Adipose tissue (tissue), 3 donors: ENCODE results near the gene DCLRE1A. TPM values are rescaled to one million over a fixed set of nuclear protein-coding genes. Genes with fewer than 3 reads are reported as not detected.
"Not testable (repeated sequence)": the region's sequence is repeated elsewhere in the genome, so short reads cannot be mapped to it uniquely, and the experiment has no call there.

Experiments used
- H3K27ac ChIP-seq: one replicate; pipeline ENCODE4 v1.5.1; 2013; ENCODE audit warnings: low read depth, low read length
- WGBS, 3 donors: extraction: QIAGEN DNeasy Blood & Tissue Kit; methylation state at CpG; one replicate each; pipeline ENCODE4 v1.1.7; 2013; 5-methylcytosine and 5-hydroxymethylcytosine counted together
- polyA plus RNA-seq, 3 donors: library from polyadenylated mRNA; stranded (reverse); fragments of 200-250 nt; gene quantifications; one replicate each; pipeline ENCODE4 v1.2.3, GENCODE V29; 2013
- donor health status: healthy with polysubstance abuse.
- donor health status: Bipolar disorder and iron deficiency.
- donor health status: healthy.

DCLRE1A gene
- polyA plus RNA-seq, 3 donors: 1.6 to 2.5 (median 2.2) TPM

GRCh38 chr10:113866551-113867394, 12.9 kb upstream of the DCLRE1A start:
- 82 to 98% (median 97%) methylated on average over 5 of the region's 5 CpGs for WGBS, 3 donors
- H3K27ac ChIP-seq: no peak overlapping the region

GRCh38 chr10:113865901-113866300, 12.0 kb upstream of the DCLRE1A start:
- WGBS, 3 donors: 50 to 74% (median 58%) methylated on average over 3 of the region's 3 CpGs
- no peak overlapping the region for H3K27ac ChIP-seq

GRCh38 chr10:113859261-113859660, 5.4 kb upstream of the DCLRE1A start:
- no peak overlapping the region for H3K27ac ChIP-seq
- 72 to 100% (median 79%) methylated on average over 2 of the region's 2 CpGs for WGBS, 3 donors

GRCh38 chr10:113858541-113858940, 4.7 kb upstream of the DCLRE1A start:
- no peak overlapping the region for H3K27ac ChIP-seq
- 73 to 88% (median 87%) methylated on average over 2 of the region's 2 CpGs for WGBS, 3 donors

GRCh38 chr10:113857210-113857609, 3.3 kb upstream of the DCLRE1A start:
- no peak overlapping the region for H3K27ac ChIP-seq

GRCh38 chr10:113856563-113856962, 2.7 kb upstream of the DCLRE1A start:
- WGBS, 3 donors: 35 to 73% (median 60%) methylated on average over 1 of the region's 1 CpG
- H3K27ac ChIP-seq: no peak overlapping the region

GRCh38 chr10:113854761-113855588, 1.1 kb upstream of the DCLRE1A start:
- WGBS, 3 donors: 1% methylated on average over 62 of the region's 62 CpGs
- peak overlapping the region; percentile 15 for H3K27ac ChIP-seq

GRCh38 chr10:113853578-113854012, 287 bp downstream of the DCLRE1A start:
- H3K27ac ChIP-seq: no peak overlapping the region
- WGBS, 3 donors: 13 to 19% (median 18%) methylated on average over 10 of the region's 10 CpGs

- H3K27ac ChIP-seq: no peak overlapping the region
- WGBS, 3 donors: 91 to 94% (median 92%) methylated on average over 7 of the region's 7 CpGs
Measured at GRCh38 chr10:113849946-113850345, 3.9 kb downstream of the DCLRE1A start.

- WGBS, 3 donors: 91 to 94% (median 93%) methylated on average over 5 of the region's 5 CpGs
- no peak overlapping the region for H3K27ac ChIP-seq
Measured at GRCh38 chr10:113849140-113849803, 4.6 kb downstream of the DCLRE1A start.

GRCh38 chr10:113846036-113846435, 7.8 kb downstream of the DCLRE1A start:
- 91 to 93% (median 91%) methylated on average over 2 of the region's 2 CpGs for WGBS, 3 donors
- no peak overlapping the region for H3K27ac ChIP-seq

GRCh38 chr10:113843972-113844485, 9.9 kb downstream of the DCLRE1A start:
- 44 to 74% (median 56%) methylated on average over 6 of the region's 6 CpGs for WGBS, 3 donors
- H3K27ac ChIP-seq: no peak overlapping the region

- 73 to 88% (median 88%) methylated on average over 1 of the region's 1 CpG for WGBS, 3 donors
- H3K27ac ChIP-seq: no peak overlapping the region
Measured at GRCh38 chr10:113842171-113842570, 11.7 kb downstream of the DCLRE1A start.

GRCh38 chr10:113828567-113828966, 25.3 kb downstream of the DCLRE1A start:
- not testable (repeated sequence) for H3K27ac ChIP-seq
- 93 to 95% (median 95%) methylated on average over 10 of the region's 10 CpGs for WGBS, 3 donors

- H3K27ac ChIP-seq: no peak overlapping the region
- WGBS, 3 donors: 47 to 76% (median 74%) methylated on average over 2 of the region's 2 CpGs
Measured at GRCh38 chr10:113825791-113826190, 28.1 kb downstream of the DCLRE1A start.

- H3K27ac ChIP-seq: no peak overlapping the region
- WGBS, 3 donors: 24 to 37% (median 32%) methylated on average over 4 of the region's 4 CpGs
Measured at GRCh38 chr10:113823389-113823788, 30.5 kb downstream of the DCLRE1A start.

GRCh38 chr10:113822174-113822573, 31.7 kb downstream of the DCLRE1A start:
- no peak overlapping the region for H3K27ac ChIP-seq
- WGBS, 3 donors: 94 to 99% (median 97%) methylated on average over 7 of the region's 7 CpGs

- WGBS, 3 donors: 74 to 91% (median 91%) methylated on average over 3 of the region's 3 CpGs
Measured at GRCh38 chr10:113821306-113821705, 32.6 kb downstream of the DCLRE1A start.

GRCh38 chr10:113820507-113820906, 33.4 kb downstream of the DCLRE1A start:
- no peak overlapping the region for H3K27ac ChIP-seq
- whole genome bisulfite sequencing, 3 donors: 57 to 69% (median 62%) methylated on average over 8 of the region's 8 CpGs

More at GRCh38 chr10:113821306-113821705, 32.6 kb downstream of the DCLRE1A start:
- not testable (repeated sequence) for H3K27ac ChIP-seq
